ENCODE data around the gene BEND7. TPM values are rescaled to one million over a fixed set of nuclear protein-coding genes. Genes with fewer than 3 reads are reported as not detected.
"Not testable (repeated sequence)": the region's sequence is repeated elsewhere in the genome, so short reads cannot be mapped to it uniquely, and the experiment has no call there.

Gene BEND7
- polyA plus RNA-seq, 4 donors, result 4.6 to 33.8 (median 21.8) TPM

- H3K27me3 ChIP-seq (ENCODE audit: control insufficient read depth in 3 of 3, insufficient read depth in 3 of 3, low read length in 3 of 3), result peaks cover 0 to 4% (median 0%) of the 10 kb centered on the region in 3 donors
- 52 to 58% (median 52%) methylated on average over 2 of the region's 2 CpGs for WGBS, 3 donors
- H3K4me3 ChIP-seq (ENCODE audit: low read depth in 1 of 3, low read length in 3 of 3), result no peak overlapping the region
- FAIRE-seq, result no peak
- H3K36me3 ChIP-seq (ENCODE audit: control insufficient read depth in 3 of 3, insufficient read depth in 2 of 3, low read depth in 1 of 3, low read length in 3 of 3), result no peaks in the 10 kb centered on the region
- H3K4me1 ChIP-seq (ENCODE audit: control insufficient read depth in 3 of 3, insufficient read depth in 2 of 3, low read depth in 1 of 3, low read length in 2 of 3), result no peaks in the 10 kb centered on the region
- no peak for DNase-seq
- no peak overlapping the region for H3K27ac ChIP-seq (ENCODE audit: low read depth in 1 of 3, low read length in 2 of 3)
- peaks cover 0 to 2% of the 10 kb centered on the region in 2 donors for H3K9me3 ChIP-seq (ENCODE audit: control insufficient read depth in 2 of 2, insufficient read depth in 1 of 2, low read depth in 1 of 2, low read length in 1 of 2)
These were observed 30.4 kb upstream of the BEND7 start for GRCh38 chr10:13559124-13559700.

- Histone ChIP-seq H3K9me3 (ENCODE audit: control insufficient read depth in 2 of 2, insufficient read depth in 1 of 2, low read depth in 1 of 2, low read length in 1 of 2) (no peaks in the 10 kb centered on the region), H3K4me3 (ENCODE audit: low read depth in 1 of 3, low read length in 3 of 3) (no peak overlapping the region), H3K36me3 (ENCODE audit: control insufficient read depth in 3 of 3, insufficient read depth in 2 of 3, low read depth in 1 of 3, low read length in 3 of 3) (no peaks in the 10 kb centered on the region), H3K27me3 (ENCODE audit: control insufficient read depth in 3 of 3, insufficient read depth in 3 of 3, low read length in 3 of 3) (peaks cover 0 to 4% (median 3%) of the 10 kb centered on the region in 3 donors), H3K4me1 (ENCODE audit: control insufficient read depth in 3 of 3, insufficient read depth in 2 of 3, low read depth in 1 of 3, low read length in 2 of 3) (no peaks in the 10 kb centered on the region), H3K27ac (ENCODE audit: low read depth in 1 of 3, low read length in 2 of 3) (no peak overlapping the region)
- FAIRE-seq, result no peak
- 53 to 64% (median 58%) methylated on average over 2 of the region's 2 CpGs for WGBS, 3 donors
- no peak for DNase-seq
These were observed 27.2 kb upstream of the BEND7 start for GRCh38 chr10:13555884-13556510.

GRCh38 chr10:13550802-13551201, 22.0 kb upstream of the BEND7 start:
- DNase-seq, result no peak
- Histone ChIP-seq H3K36me3 (ENCODE audit: control insufficient read depth in 3 of 3, insufficient read depth in 2 of 3, low read depth in 1 of 3, low read length in 3 of 3) (no peaks in the 10 kb centered on the region), H3K9me3 (ENCODE audit: control insufficient read depth in 2 of 2, insufficient read depth in 1 of 2, low read depth in 1 of 2, low read length in 1 of 2) (peaks cover 0 to 6% of the 10 kb centered on the region in 2 donors), H3K4me1 (ENCODE audit: control insufficient read depth in 3 of 3, insufficient read depth in 2 of 3, low read depth in 1 of 3, low read length in 2 of 3) (no peaks in the 10 kb centered on the region), H3K4me3 (ENCODE audit: low read depth in 1 of 3, low read length in 3 of 3) (no peak overlapping the region), H3K27me3 (ENCODE audit: control insufficient read depth in 3 of 3, insufficient read depth in 3 of 3, low read length in 3 of 3) (peaks cover 0 to 8% (median 6%) of the 10 kb centered on the region in 3 donors), H3K27ac (ENCODE audit: low read depth in 1 of 3, low read length in 2 of 3) (no peak overlapping the region)
- FAIRE-seq, result no peak
- WGBS, 3 donors, result 65 to 83% (median 81%) methylated on average over 2 of the region's 2 CpGs

- H3K36me3 ChIP-seq (ENCODE audit: control insufficient read depth in 3 of 3, insufficient read depth in 2 of 3, low read depth in 1 of 3, low read length in 3 of 3), result no peaks in the 10 kb centered on the region
- WGBS, 3 donors, result 73 to 84% (median 77%) methylated on average over 5 of the region's 5 CpGs
These were observed 13.7 kb upstream of the BEND7 start for GRCh38 chr10:13542533-13542932.

GRCh38 chr10:13537985-13538384, 9.2 kb upstream of the BEND7 start:
- not testable (repeated sequence) for H3K27ac ChIP-seq (ENCODE audit: low read depth in 1 of 3, low read length in 2 of 3); H3K9me3 ChIP-seq (ENCODE audit: control insufficient read depth in 2 of 2, insufficient read depth in 1 of 2, low read depth in 1 of 2, low read length in 1 of 2); H3K36me3 ChIP-seq (ENCODE audit: control insufficient read depth in 3 of 3, insufficient read depth in 2 of 3, low read depth in 1 of 3, low read length in 3 of 3); H3K4me1 ChIP-seq (ENCODE audit: control insufficient read depth in 3 of 3, insufficient read depth in 2 of 3, low read depth in 1 of 3, low read length in 2 of 3); DNase-seq; FAIRE-seq; H3K4me3 ChIP-seq (ENCODE audit: low read depth in 1 of 3, low read length in 3 of 3)
- peaks cover 0 to 20% (median 3%) of the 10 kb centered on the region in 3 donors for H3K27me3 ChIP-seq (ENCODE audit: control insufficient read depth in 3 of 3, insufficient read depth in 3 of 3, low read length in 3 of 3)
- 48 to 70% (median 64%) methylated on average over 9 of the region's 9 CpGs for WGBS, 3 donors

More at GRCh38 chr10:13542533-13542932, 13.7 kb upstream of the BEND7 start:
- Histone ChIP-seq H3K4me1 (ENCODE audit: control insufficient read depth in 3 of 3, insufficient read depth in 2 of 3, low read depth in 1 of 3, low read length in 2 of 3) (no peaks in the 10 kb centered on the region), H3K27ac (ENCODE audit: low read depth in 1 of 3, low read length in 2 of 3) (no peak overlapping the region), H3K27me3 (ENCODE audit: control insufficient read depth in 3 of 3, insufficient read depth in 3 of 3, low read length in 3 of 3) (peaks cover 0 to 21% (median 9%) of the 10 kb centered on the region in 3 donors), H3K9me3 (ENCODE audit: control insufficient read depth in 2 of 2, insufficient read depth in 1 of 2, low read depth in 1 of 2, low read length in 1 of 2) (no peaks in the 10 kb centered on the region), H3K4me3 (ENCODE audit: low read depth in 1 of 3, low read length in 3 of 3) (no peak overlapping the region)
- no peak for FAIRE-seq
- no peak for DNase-seq

GRCh38 chr10:13536674-13537366, 8.0 kb upstream of the BEND7 start:
- peaks cover 0 to 20% (median 0%) of the 10 kb centered on the region in 3 donors for H3K27me3 ChIP-seq (ENCODE audit: control insufficient read depth in 3 of 3, insufficient read depth in 3 of 3, low read length in 3 of 3)
- H3K27ac ChIP-seq (ENCODE audit: low read depth in 1 of 3, low read length in 2 of 3), result no peak overlapping the region
- H3K4me3 ChIP-seq (ENCODE audit: low read depth in 1 of 3, low read length in 3 of 3), result no peak overlapping the region
- H3K9me3 ChIP-seq (ENCODE audit: control insufficient read depth in 2 of 2, insufficient read depth in 1 of 2, low read depth in 1 of 2, low read length in 1 of 2), result no peaks in the 10 kb centered on the region
- WGBS, 3 donors, result 51 to 54% (median 52%) methylated on average over 11 of the region's 11 CpGs
- no peaks in the 10 kb centered on the region for H3K36me3 ChIP-seq (ENCODE audit: control insufficient read depth in 3 of 3, insufficient read depth in 2 of 3, low read depth in 1 of 3, low read length in 3 of 3)
- DNase-seq, result peak; percentile 63 to 70
- peaks cover 0 to 2% (median 0%) of the 10 kb centered on the region in 3 donors for H3K4me1 ChIP-seq (ENCODE audit: control insufficient read depth in 3 of 3, insufficient read depth in 2 of 3, low read depth in 1 of 3, low read length in 2 of 3)
- no peak for FAIRE-seq

DNA sequence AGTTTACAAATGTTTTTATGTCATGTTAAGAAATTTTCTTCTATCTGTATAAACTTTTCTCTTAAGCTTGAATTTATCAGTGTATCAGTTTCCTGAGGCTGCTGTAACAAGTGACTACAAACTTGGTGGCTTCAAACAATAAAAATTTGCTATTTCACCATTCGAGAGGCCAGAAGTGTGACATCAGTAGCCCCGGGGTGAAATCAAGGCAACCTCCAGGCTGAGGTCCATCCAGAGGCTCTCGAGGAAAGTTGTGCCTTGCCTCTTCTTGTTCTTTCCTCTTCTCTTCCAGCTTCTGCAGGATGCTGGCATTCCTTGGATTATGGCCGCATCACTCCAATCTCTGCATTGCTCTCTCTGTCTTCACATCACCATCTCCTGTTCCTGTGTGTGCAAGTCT, 6.5 kb upstream of the BEND7 start:
- Histone ChIP-seq H3K27me3 (ENCODE audit: control insufficient read depth in 3 of 3, insufficient read depth in 3 of 3, low read length in 3 of 3) (peaks cover 0 to 10% (median 0%) of the 10 kb centered on the region in 3 donors), H3K4me1 (ENCODE audit: control insufficient read depth in 3 of 3, insufficient read depth in 2 of 3, low read depth in 1 of 3, low read length in 2 of 3) (peaks cover 0 to 2% (median 0%) of the 10 kb centered on the region in 3 donors), H3K36me3 (ENCODE audit: control insufficient read depth in 3 of 3, insufficient read depth in 2 of 3, low read depth in 1 of 3, low read length in 3 of 3) (no peaks in the 10 kb centered on the region), H3K9me3 (ENCODE audit: control insufficient read depth in 2 of 2, insufficient read depth in 1 of 2, low read depth in 1 of 2, low read length in 1 of 2) (no peaks in the 10 kb centered on the region), H3K27ac (ENCODE audit: low read depth in 1 of 3, low read length in 2 of 3) (no peak overlapping the region), H3K4me3 (ENCODE audit: low read depth in 1 of 3, low read length in 3 of 3) (no peak overlapping the region)
- FAIRE-seq, result no peak
- no peak for DNase-seq
- WGBS, 3 donors, result 83 to 95% (median 94%) methylated on average over 4 of the region's 4 CpGs

DNA sequence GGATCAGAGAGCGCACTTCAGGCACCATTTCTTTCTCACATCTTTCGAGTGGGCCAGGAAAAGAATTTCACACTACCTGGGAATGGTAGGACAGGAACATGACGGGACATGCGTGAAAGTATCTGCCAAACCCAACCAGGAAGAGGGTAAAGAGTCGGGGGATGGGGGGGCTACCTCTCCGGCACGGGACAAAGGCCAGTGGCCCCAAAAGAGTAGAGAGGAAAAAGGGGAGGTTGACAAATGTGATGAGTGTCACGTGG, 830 bp upstream of the BEND7 start:
- DNase-seq, result no peak

More for the DNA sequence above, 830 bp upstream of the BEND7 start:
- Histone ChIP-seq H3K9me3 (ENCODE audit: control insufficient read depth in 2 of 2, insufficient read depth in 1 of 2, low read depth in 1 of 2, low read length in 1 of 2) (no peaks in the 10 kb centered on the region), H3K4me1 (ENCODE audit: control insufficient read depth in 3 of 3, insufficient read depth in 2 of 3, low read depth in 1 of 3, low read length in 2 of 3) (peaks cover 0 to 14% (median 2%) of the 10 kb centered on the region in 3 donors), H3K4me3 (ENCODE audit: low read depth in 1 of 3, low read length in 3 of 3) (peak overlapping the region in 2 of 3 donors; percentile 45 to 100), H3K27me3 (ENCODE audit: control insufficient read depth in 3 of 3, insufficient read depth in 3 of 3, low read length in 3 of 3) (peaks cover 0 to 22% (median 0%) of the 10 kb centered on the region in 3 donors), H3K36me3 (ENCODE audit: control insufficient read depth in 3 of 3, insufficient read depth in 2 of 3, low read depth in 1 of 3, low read length in 3 of 3) (no peaks in the 10 kb centered on the region), H3K27ac (ENCODE audit: low read depth in 1 of 3, low read length in 2 of 3) (no peak overlapping the region)
- FAIRE-seq, result no peak
- WGBS, 3 donors, result 25 to 34% (median 33%) methylated on average over 8 of the region's 8 CpGs

Measured in small intestine (tissue), 7 donors.